Endothelial cell of umbilical vein (primary cell): ENCODE data around the gene PSAP. TPM values are rescaled to one million over a fixed set of nuclear protein-coding genes. Genes with fewer than 3 reads are reported as not detected.

Experiments
- BruUV-seq: library from RNA; stranded (reverse); fragments of 400-500 nt; replicated peaks from 2 replicates; lab custom pipeline; 2021; lab: Mats Ljungman, UMichigan
- CTCF ChIA-PET: fragments of 300-600, 350-600 bp; sonication (Branson Sonifier 250); formaldehyde crosslinking; loops from one replicate; lab custom pipeline; 2021; ENCODE audit warnings: antibody characterized with exemption, inconsistent platforms; lab: Charles Lee
- POLR2A ChIA-PET: fragments of 300-600, 350-600 bp; sonication (Branson Sonifier 250); formaldehyde crosslinking; loops from one replicate; lab custom pipeline; 2021; ENCODE audit warnings: antibody characterized with exemption, inconsistent platforms; lab: Charles Lee
- DNase-seq: peaks from one replicate; pipeline ENCODE4 v3.0.0-alpha.2; 2011; ENCODE audit warnings: low read depth, low spot score
- FAIRE-seq: peaks from 2 replicates; lab custom pipeline; 2011; peaks lifted over from hg19 to GRCh38; lab: Jason Lieb, UNC
- H2AFZ ChIP-seq: 2 replicates; pipeline ENCODE4 v1.6.0; 2012; ENCODE audit warnings: low read depth, low read length, control low read depth, inconsistent platforms
- H3K27ac ChIP-seq: 2 replicates; pipeline ENCODE4 v1.5.1; 2011; ENCODE audit warnings: low read depth, mild to moderate bottlenecking, control low read depth, low read length, moderate library complexity; ENCODE audit not compliant: insufficient read depth
- H3K27me3 ChIP-seq, 2 experiments: 2 replicates each; pipeline versions ENCODE4 v1.6.0 to v1.6.1; 2011; ENCODE audit warnings: low read length in 2 of 2, mixed read lengths in 1 of 2; ENCODE audit not compliant: control insufficient read depth in 2 of 2, insufficient read depth in 2 of 2
- H3K36me3 ChIP-seq, 2 experiments: 2 replicates in 1 of 2; 3 replicates in 1 of 2; pipeline ENCODE4 v1.5.1; 2011; ENCODE audit warnings: low read length in 2 of 2, mild to moderate bottlenecking in 1 of 2, moderate library complexity in 1 of 2; ENCODE audit not compliant: control insufficient read depth in 2 of 2, insufficient read depth in 2 of 2; ENCODE audit errors: extremely low read depth in 1 of 2
- H3K4me1 ChIP-seq: 3 replicates; pipeline ENCODE4 v1.5.1; 2011; ENCODE audit warnings: mild to moderate bottlenecking, low read length; ENCODE audit not compliant: control insufficient read depth, insufficient read depth; ENCODE audit errors: extremely low read depth
- H3K4me2 ChIP-seq: 2 replicates; pipeline ENCODE4 v1.6.1; 2011; ENCODE audit warnings: low read length, control low read depth, mixed read lengths; ENCODE audit not compliant: insufficient read depth
- H3K4me3 ChIP-seq, 3 experiments: fragments of 200-600 bp in 1 of 3; sonication (generic), shearing (Covaris generic) in 1 of 3; replicated peaks in 1 of 3; 2 replicates each; pipeline ENCODE4 v1.5.1; 2011 to 2016; ENCODE audit warnings: control low read depth in 3 of 3, low read length in 3 of 3, mild to moderate bottlenecking in 2 of 3, inconsistent platforms in 1 of 3, low read depth in 1 of 3, moderate library complexity in 1 of 3; ENCODE audit not compliant: insufficient read depth in 1 of 3
- H3K79me2 ChIP-seq: 2 replicates; pipeline ENCODE4 v1.6.0; 2012; ENCODE audit warnings: low read length, inconsistent platforms; ENCODE audit not compliant: control insufficient read depth, insufficient read depth
- H3K9ac ChIP-seq: replicated peaks from 2 replicates; pipeline ENCODE3; 2011; ENCODE audit warnings: low read length, control low read depth; ENCODE audit not compliant: insufficient read depth; ENCODE audit errors: extremely low read depth
- H3K9me1 ChIP-seq: replicated peaks from 3 replicates; pipeline ENCODE4 v1.6.0; 2011; ENCODE audit warnings: mild to moderate bottlenecking, low read length; ENCODE audit not compliant: control insufficient read depth, insufficient read depth; ENCODE audit errors: extremely low read depth
- H3K9me3 ChIP-seq: replicated peaks from 2 replicates; pipeline ENCODE4 v1.5.1; 2012; ENCODE audit warnings: low read length, inconsistent platforms; ENCODE audit not compliant: control insufficient read depth, insufficient read depth
- H4K20me1 ChIP-seq: replicated peaks from 2 replicates; pipeline ENCODE3; 2011; ENCODE audit warnings: mild to moderate bottlenecking, low read length; ENCODE audit not compliant: control insufficient read depth, insufficient read depth; ENCODE audit errors: extremely low read depth
- CTCF ChIP-seq, 2 donors: IDR thresholded peaks; 1 replicate in 1 of 2; 2 replicates in 1 of 2; pipeline ENCODE4 v1.5.1; 2011; ENCODE audit warnings: low read length in 2 of 2, mild to moderate bottlenecking in 2 of 2, moderate library complexity in 2 of 2, control low read depth in 1 of 2, inconsistent platforms in 1 of 2, low read depth in 1 of 2; ENCODE audit not compliant: insufficient read depth in 1 of 2; ENCODE audit errors: extremely low read depth in 1 of 2
- EZH2 ChIP-seq: IDR thresholded peaks from 2 replicates; pipeline ENCODE4 v1.6.1; 2012; ENCODE audit warnings: borderline replicate concordance, low read depth, mild to moderate bottlenecking, moderate library complexity, low read length, inconsistent platforms; ENCODE audit not compliant: severe bottlenecking
- FOS ChIP-seq: IDR thresholded peaks from 2 replicates; pipeline ENCODE4 v1.6.1; 2011; ENCODE audit warnings: mild to moderate bottlenecking, low read length, moderate library complexity, borderline replicate concordance; ENCODE audit not compliant: insufficient read depth
- GATA2 ChIP-seq: IDR thresholded peaks from 2 replicates; pipeline ENCODE4 v1.7.0; 2011; ENCODE audit warnings: low read depth, mild to moderate bottlenecking, moderate library complexity, mixed read lengths, low read length; ENCODE audit not compliant: insufficient read length, insufficient read depth
- JUN ChIP-seq: IDR thresholded peaks from 2 replicates; pipeline ENCODE4 v1.6.1; 2011; ENCODE audit warnings: borderline replicate concordance, low read depth; ENCODE audit not compliant: insufficient read length, insufficient read depth
- MAX ChIP-seq: IDR thresholded peaks from 2 replicates; pipeline ENCODE4 v1.6.1; 2011; ENCODE audit not compliant: insufficient read depth, insufficient read length
- MYC ChIP-seq: IDR thresholded peaks from one replicate; pipeline ENCODE4 v1.6.1; 2011; ENCODE audit warnings: mild to moderate bottlenecking, low read depth, low read length
- POLR2A ChIP-seq: IDR thresholded peaks from 2 replicates; pipeline ENCODE4 v1.6.1; 2012; ENCODE audit warnings: low read depth, mild to moderate bottlenecking, control low read depth, low read length
- POLR2AphosphoS5 ChIP-seq: IDR thresholded peaks from 2 replicates; pipeline ENCODE4 v1.6.1; 2012; ENCODE audit warnings: low read depth, mild to moderate bottlenecking, control low read depth, low read length, moderate library complexity; ENCODE audit not compliant: insufficient read depth
- dilution Hi-C: fragments of 300-500 bp; cut with MboI; formaldehyde crosslinking; loops from one replicate; pipeline ENCODE4 v1.15.0; 2019; ENCODE audit warnings: low sequenced_read_pairs; ENCODE audit not compliant: extremely low pct_ligation_motif_present
- intact Hi-C: fragments of 100-400 bp; cut with micrococcal nuclease; formaldehyde crosslinking; loops from one replicate; pipeline ENCODE4 v1.10.0; 2022
- polyA plus RNA-seq, 4 experiments: library from polyadenylated mRNA; depleted of rRNA in 3 of 4; stranded (reverse) in 3 of 4; unstranded in 1 of 4; fragments of >200 nt; gene quantifications; 2 replicates each; pipeline versions ENCODE4 v1.2.1 to v1.2.3, GENCODE V29; 2011 to 2012; ENCODE audit warnings: missing spikeins in 1 of 4
- total RNA-seq: library from RNA; stranded (reverse); gene quantifications from 2 replicates; pipeline ENCODE4 v1.2.3, GENCODE V29; 2021

Gene PSAP
- total and polyA plus RNA-seq, 2 donors (not counting 3 experiments of a cell fraction or from before 2014, with no cell fraction given) = 644 to 1,476 TPM

GRCh38 chr10:71865561-71866041, 14.6 kb upstream of the PSAP start:
- Histone ChIP-seq H3K4me1 (peaks cover 10% of the 10 kb centered on the region), H3K79me2 (no peaks in the 10 kb centered on the region), H4K20me1 (no peaks in the 10 kb centered on the region), H2AFZ (no peak overlapping the region), H3K36me3 (no peaks in the 10 kb centered on the region), H3K4me3 (no peak overlapping the region), H3K27ac (no peak overlapping the region), H3K9me3 (no peaks in the 10 kb centered on the region), H3K4me2 (no peak overlapping the region), H3K9me1 (no peaks in the 10 kb centered on the region), H3K27me3 (no peaks in the 10 kb centered on the region), H3K9ac (no peak overlapping the region)
- no peak for FAIRE-seq
- no peak for DNase-seq
- ChIA-PET CTCF (interaction anchor here (1.8 kb wide), 1 partner anchor 31 kb away, joined by 6 read pairs; no protein-coding TSS in a partner anchor), POLR2A (no interaction called here)
- TF ChIP-seq EZH2 = no peak
- no peak for TF ChIP-seq JUN
- TF ChIP-seq MAX = no peak
- no peak for TF ChIP-seq POLR2AphosphoS5
- TF ChIP-seq MYC = no peak
- no peak for TF ChIP-seq FOS
- no peak for TF ChIP-seq CTCF (IDR thresholded peaks at IDR 0.05; ENCODE audit: extremely low read depth in 1 of 2, insufficient read depth in 1 of 2, low read depth in 1 of 2, low read length in 2 of 2)
- TF ChIP-seq POLR2A = no peak
- TF ChIP-seq GATA2 = no peak
- dilution Hi-C loops = no loop called here
- BruUV-seq = no TSS peak
- intact Hi-C loops = no loop called here
